IMR-90 (cell line): ENCODE data around the gene RIIAD1. TPM values are rescaled to one million over a fixed set of nuclear protein-coding genes. Genes with fewer than 3 reads are reported as not detected.

Source experiments
- ATAC-seq: fragments of 200-7000 bp; cut with Tn5 transposase; 2 replicates; pipeline ENCODE4 v1.9.1; 2020; ENCODE audit warnings: low read depth, mild to moderate bottlenecking, moderate library complexity
- BruUV-seq: library from RNA; stranded (reverse); fragments of 400-500 nt; replicated peaks from 2 replicates; lab custom pipeline; 2021; lab: Mats Ljungman, UMichigan
- CTCF ChIA-PET: fragments of 300-600 bp; formaldehyde crosslinking; extraction: SDS; loops from one replicate; lab custom pipeline; 2021; ENCODE audit warnings: antibody characterized with exemption; lab: Yijun Ruan, JAX
- POLR2A ChIA-PET: fragments of 300-600 bp; sonication (Branson Sonifier 250); formaldehyde crosslinking; loops from one replicate; lab custom pipeline; 2022; ENCODE audit warnings: antibody characterized with exemption; ENCODE audit not compliant: unreplicated experiment; lab: Charles Lee
- DNase-seq: peaks from one replicate; pipeline ENCODE4 v3.0.0; 2013
- H2AFZ ChIP-seq: replicated peaks from 2 replicates; pipeline ENCODE3; 2013; ENCODE audit warnings: low read length, mild to moderate bottlenecking; ENCODE audit not compliant: poor library complexity
- H2AK5ac ChIP-seq: 2 replicates; pipeline ENCODE4 v1.6.1; 2013; ENCODE audit warnings: low read depth, low read length, inconsistent platforms
- H2AK9ac ChIP-seq: replicated peaks from 2 replicates; pipeline ENCODE3; 2013; ENCODE audit warnings: mild to moderate bottlenecking, low read depth, low read length, moderate library complexity; ENCODE audit not compliant: poor library complexity
- H2BK120ac ChIP-seq: 2 replicates; pipeline ENCODE4 v1.6.1; 2013; ENCODE audit warnings: low read depth, low read length, inconsistent platforms
- H2BK15ac ChIP-seq: 3 replicates; pipeline ENCODE4 v1.6.1; 2013; ENCODE audit warnings: low read depth, low read length, inconsistent platforms
- H2BK20ac ChIP-seq: 2 replicates; pipeline ENCODE4 v1.6.1; 2013; ENCODE audit warnings: low read depth, mild to moderate bottlenecking, inconsistent platforms, low read length, moderate library complexity
- H2BK5ac ChIP-seq: 2 replicates; pipeline ENCODE4 v1.6.1; 2013; ENCODE audit warnings: mild to moderate bottlenecking, low read depth, low read length, inconsistent platforms; ENCODE audit not compliant: poor library complexity, severe bottlenecking
- H3K14ac ChIP-seq: replicated peaks from 2 replicates; pipeline ENCODE4 v1.6.1; 2013; ENCODE audit warnings: low read depth, low read length, inconsistent platforms
- H3K18ac ChIP-seq: 2 replicates; pipeline ENCODE4 v1.6.1; 2013; ENCODE audit warnings: low read depth, low read length, control low read depth
- H3K23ac ChIP-seq: 2 replicates; pipeline ENCODE4 v1.6.1; 2013; ENCODE audit warnings: low read depth, low read length, inconsistent platforms
- H3K27ac ChIP-seq: 2 replicates; pipeline ENCODE4 v1.5.1; 2013; ENCODE audit warnings: mild to moderate bottlenecking, control low read depth, low read length; ENCODE audit not compliant: insufficient read depth
- H3K27me3 ChIP-seq: 2 replicates; pipeline ENCODE4 v1.6.1; 2013; ENCODE audit warnings: low read length; ENCODE audit not compliant: control insufficient read depth, insufficient read depth
- H3K36me3 ChIP-seq: 2 replicates; pipeline ENCODE4 v1.6.1; 2013; ENCODE audit warnings: low read length, mixed read lengths; ENCODE audit not compliant: control insufficient read depth, insufficient read depth
- H3K4ac ChIP-seq: 2 replicates; pipeline ENCODE4 v1.6.1; 2013; ENCODE audit warnings: low read depth, low read length, inconsistent platforms
- H3K4me1 ChIP-seq: 2 replicates; pipeline ENCODE4 v1.6.1; 2013; ENCODE audit warnings: low read length, mixed read lengths; ENCODE audit not compliant: control insufficient read depth, insufficient read depth
- H3K4me2 ChIP-seq: 2 replicates; pipeline ENCODE4 v1.6.1; 2013; ENCODE audit warnings: low read depth, mild to moderate bottlenecking, control low read depth, low read length, moderate library complexity
- H3K4me3 ChIP-seq: 2 replicates; pipeline ENCODE4 v1.5.1; 2013; ENCODE audit warnings: low read depth, mild to moderate bottlenecking, control low read depth, low read length, moderate library complexity; ENCODE audit not compliant: insufficient read depth
- H3K56ac ChIP-seq: 2 replicates; pipeline ENCODE4 v1.6.1; 2013; ENCODE audit warnings: low read length, inconsistent platforms; ENCODE audit not compliant: insufficient read depth; ENCODE audit errors: extremely low read depth
- H3K79me1 ChIP-seq, 2 experiments: 2 replicates each; pipeline ENCODE4 v1.6.1; 2013; ENCODE audit warnings: low read length in 2 of 2, inconsistent platforms in 1 of 2, low read depth in 1 of 2
- H3K9ac ChIP-seq: 2 replicates; pipeline ENCODE4 v1.6.1; 2013; ENCODE audit warnings: low read depth, low read length, control low read depth
- H3K9me1 ChIP-seq: 2 replicates; pipeline ENCODE4 v1.6.1; 2013; ENCODE audit warnings: low read length, inconsistent platforms; ENCODE audit not compliant: insufficient read depth
- H3K9me3 ChIP-seq: 2 replicates; pipeline ENCODE4 v1.6.1; 2013; ENCODE audit warnings: low read length; ENCODE audit not compliant: control insufficient read depth, insufficient read depth
- H4K20me1 ChIP-seq: 2 replicates; pipeline ENCODE4 v1.6.1; 2013; ENCODE audit warnings: low read length, inconsistent platforms; ENCODE audit not compliant: insufficient read depth
- H4K5ac ChIP-seq: 2 replicates; pipeline ENCODE4 v1.6.1; 2013; ENCODE audit warnings: mild to moderate bottlenecking, low read depth, low read length, control low read depth
- H4K8ac ChIP-seq, 2 experiments: 2 replicates each; pipeline ENCODE4 v1.6.1; 2013; ENCODE audit warnings: low read depth in 2 of 2, low read length in 2 of 2, control low read depth in 1 of 2, inconsistent platforms in 1 of 2
- H4K91ac ChIP-seq: 2 replicates; pipeline ENCODE4 v1.6.1; 2013; ENCODE audit warnings: low read depth, low read length, inconsistent platforms; ENCODE audit not compliant: insufficient read depth
- CHD1 ChIP-seq: IDR thresholded peaks from 2 replicates; pipeline ENCODE4 v1.6.1; 2012; ENCODE audit warnings: low read depth, low read length, improper control_type of control experiment
- MAZ ChIP-seq: IDR thresholded peaks from 2 replicates; pipeline ENCODE4 v1.6.1; 2012; ENCODE audit warnings: low read depth, mild to moderate bottlenecking, low read length, improper control_type of control experiment, moderate library complexity, borderline replicate concordance
- MXI1 ChIP-seq: IDR thresholded peaks from 2 replicates; pipeline ENCODE4 v1.6.1; 2012; ENCODE audit warnings: low read depth, mild to moderate bottlenecking, low read length, moderate library complexity, borderline replicate concordance
- RFX5 ChIP-seq: IDR thresholded peaks from 2 replicates; pipeline ENCODE4 v1.8.0; 2012; ENCODE audit warnings: low read depth, mild to moderate bottlenecking, low read length, moderate library complexity
- WGBS, 2 experiments: methylation state at CpG; one replicate each; pipeline versions ENCODE4 v1.1.5 to v1.1.7; 2013; ENCODE audit warnings: missing lambda C conversion rate in 2 of 2; ENCODE audit not compliant: insufficient read length in 1 of 2; ENCODE audit errors: extremely low coverage in 2 of 2; 5-methylcytosine and 5-hydroxymethylcytosine counted together
- dilution Hi-C: fragments of 300-500 bp; cut with HindIII; formaldehyde crosslinking; loops from one replicate; pipeline ENCODE4 v1.14.3; 2018; ENCODE audit warnings: low sequenced_read_pairs; ENCODE audit not compliant: unreplicated experiment
- in situ Hi-C: fragments of 300-500 bp; cut with MboI; formaldehyde crosslinking; loops from 3 replicates; pipeline ENCODE4 v1.14.3; 2019; ENCODE audit warnings: low sequenced_read_pairs, inconsistent platforms, mixed read lengths
- intact Hi-C: fragments of 100-400 bp; cut with micrococcal nuclease; formaldehyde crosslinking; loops from 2 replicates; pipeline ENCODE4 v1.10.0; 2022
- polyA plus RNA-seq, 3 experiments: library from polyadenylated mRNA; depleted of rRNA; stranded (reverse); fragments of >200 nt; gene quantifications; 2 replicates each; pipeline ENCODE4 v1.2.3, GENCODE V29; 2012; ENCODE audit warnings: low replicate concordance in 1 of 3
- total RNA-seq: library from RNA; depleted of rRNA; stranded (reverse); fragments of >200 nt; gene quantifications from 2 replicates; pipeline ENCODE4 v1.2.3, GENCODE V29; 2012
- TF ChIP-seq, protein P1 (sequence below): fragments of 150-350 bp; IDR thresholded peaks from 2 replicates; pipeline ENCODE4 v1.6.1; 2017; ENCODE audit warnings: mild to moderate bottlenecking, antibody characterized with exemption, low read length, low read depth

The RIIAD1 gene
- total and polyA plus RNA-seq, 2 of the 4 experiments (the other 2 are of a cell fraction) = not detected

GRCh38 chr1:151704246-151704645 is 17.1 kb upstream of the RIIAD1 start:
- H3K18ac ChIP-seq = no peak overlapping the region
- H2BK15ac ChIP-seq = no peak overlapping the region
- no peak overlapping the region for H3K14ac ChIP-seq
- POLR2A ChIA-PET = no interaction called here
- no peaks in the 10 kb centered on the region; the same call in 1 of the 2 replicates for H4K20me1 ChIP-seq
- no peak overlapping the region for H4K5ac ChIP-seq
- dilution Hi-C loops = no loop called here
- peaks cover 14% of the 10 kb centered on the region for H3K36me3 ChIP-seq
- H3K56ac ChIP-seq = no peak overlapping the region
- WGBS, 2 experiments = no CpG with 5 or more reads among the region's 4 CpGs
- H3K4me2 ChIP-seq = no peak overlapping the region
- no peak overlapping the region for H3K27ac ChIP-seq
- no peaks in the 10 kb centered on the region for H3K9me1 ChIP-seq
- no peak overlapping the region for H2BK120ac ChIP-seq
- no peak overlapping the region for H3K9ac ChIP-seq
- CTCF ChIA-PET = no interaction called here
- H2BK5ac ChIP-seq = no peak overlapping the region
- no peak overlapping the region for H3K23ac ChIP-seq
- in situ Hi-C loops = no loop called here
- H4K8ac ChIP-seq = no peak overlapping the region
- H3K9me3 ChIP-seq = no peaks in the 10 kb centered on the region
- BruUV-seq = no TSS peak
- H3K4me3 ChIP-seq = no peak overlapping the region
- H2BK20ac ChIP-seq = no peak overlapping the region
- no peak overlapping the region for H3K4ac ChIP-seq
- no peak overlapping the region for H2AFZ ChIP-seq
- no peak overlapping the region for H2AK5ac ChIP-seq
- peak overlapping the region; percentile 55 for H2AK9ac ChIP-seq
- no peak for TF ChIP-seq MXI1
- TF ChIP-seq RFX5 = no peak
- TF ChIP-seq MAZ = no peak
- TF ChIP-seq CHD1 = no peak
- TF ChIP-seq, protein P1, sequence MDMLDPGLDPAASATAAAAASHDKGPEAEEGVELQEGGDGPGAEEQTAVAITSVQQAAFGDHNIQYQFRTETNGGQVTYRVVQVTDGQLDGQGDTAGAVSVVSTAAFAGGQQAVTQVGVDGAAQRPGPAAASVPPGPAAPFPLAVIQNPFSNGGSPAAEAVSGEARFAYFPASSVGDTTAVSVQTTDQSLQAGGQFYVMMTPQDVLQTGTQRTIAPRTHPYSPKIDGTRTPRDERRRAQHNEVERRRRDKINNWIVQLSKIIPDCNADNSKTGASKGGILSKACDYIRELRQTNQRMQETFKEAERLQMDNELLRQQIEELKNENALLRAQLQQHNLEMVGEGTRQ = no peak
- intact Hi-C loops = no loop called here
- H3K4me1 ChIP-seq = no peaks in the 10 kb centered on the region
- H4K91ac ChIP-seq = no peak overlapping the region
- no peak for DNase-seq
- H3K79me1 ChIP-seq = no peaks in the 10 kb centered on the region
- no peak for ATAC-seq
- H3K27me3 ChIP-seq = peaks cover 1% of the 10 kb centered on the region; the same call in 1 of the 2 replicates
